ENCODE measurements around the gene ACOT6.
"Not testable (repeated sequence)": the region's sequence is repeated elsewhere in the genome, so short reads cannot be mapped to it uniquely, and the experiment has no call there.

ACOT6 gene, protein sequence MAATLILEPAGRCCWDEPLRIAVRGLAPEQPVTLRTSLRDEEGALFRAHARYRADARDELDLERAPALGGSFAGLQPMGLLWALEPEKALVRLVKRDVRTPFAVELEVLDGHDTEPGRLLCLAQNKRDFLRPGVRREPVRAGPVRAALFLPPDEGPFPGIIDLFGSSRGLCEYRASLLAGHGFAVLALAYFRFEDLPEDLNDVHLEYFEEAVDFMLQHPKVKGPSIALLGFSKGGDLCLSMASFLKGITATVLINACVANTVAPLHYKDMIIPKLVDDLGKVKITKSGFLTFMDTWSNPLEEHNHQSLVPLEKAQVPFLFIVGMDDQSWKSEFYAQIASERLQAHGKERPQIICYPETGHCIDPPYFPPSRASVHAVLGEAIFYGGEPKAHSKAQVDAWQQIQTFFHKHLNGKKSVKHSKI

DNA sequence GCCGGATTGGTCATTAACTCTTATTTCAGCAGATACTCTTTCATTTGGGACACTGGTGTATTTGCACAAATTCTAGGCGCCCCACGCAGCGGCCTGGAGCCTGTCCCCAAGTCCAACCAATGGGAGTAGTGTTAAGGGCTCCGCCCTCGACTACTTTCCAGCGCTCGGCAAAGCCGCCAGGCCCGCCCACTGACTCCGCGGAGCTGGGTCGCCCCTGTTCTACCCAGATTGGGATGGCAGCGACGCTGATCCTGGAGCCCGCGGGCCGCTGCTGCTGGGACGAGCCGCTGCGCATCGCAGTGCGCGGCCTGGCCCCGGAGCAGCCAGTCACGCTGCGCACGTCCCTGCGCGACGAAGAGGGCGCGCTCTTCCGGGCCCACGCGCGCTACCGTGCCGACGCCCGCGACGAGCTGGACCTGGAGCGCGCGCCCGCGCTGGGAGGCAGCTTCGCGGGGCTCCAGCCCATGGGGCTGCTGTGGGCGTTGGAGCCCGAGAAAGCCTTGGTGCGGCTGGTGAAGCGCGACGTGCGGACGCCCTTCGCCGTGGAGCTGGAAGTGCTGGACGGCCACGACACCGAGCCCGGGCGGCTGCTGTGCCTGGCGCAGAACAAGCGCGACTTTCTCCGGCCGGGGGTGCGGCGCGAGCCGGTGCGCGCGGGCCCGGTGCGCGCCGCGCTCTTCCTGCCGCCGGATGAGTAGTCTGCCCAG, at the start of gene ACOT6:
Gene ACOT6, plus strand, starts transcription at position 179 of the 707 bp plus-strand sequence. Its CDS starts 55 bp downstream, at position 234.
- DNase-seq: peak; percentile 86

GRCh38 chr14:73562696-73563095, 49.6 kb upstream of the ACOT6 start:
- DNase-seq: not testable (repeated sequence)

- DNase-seq: not testable (repeated sequence)
These were observed 45.9 kb upstream of the ACOT6 start for GRCh38 chr14:73566431-73566830.

- DNase-seq: not testable (repeated sequence)
These were observed 45.4 kb upstream of the ACOT6 start for GRCh38 chr14:73566935-73567334.

- DNase-seq: no peak
These were observed 45.0 kb upstream of the ACOT6 start for GRCh38 chr14:73567358-73567757.

DNA sequence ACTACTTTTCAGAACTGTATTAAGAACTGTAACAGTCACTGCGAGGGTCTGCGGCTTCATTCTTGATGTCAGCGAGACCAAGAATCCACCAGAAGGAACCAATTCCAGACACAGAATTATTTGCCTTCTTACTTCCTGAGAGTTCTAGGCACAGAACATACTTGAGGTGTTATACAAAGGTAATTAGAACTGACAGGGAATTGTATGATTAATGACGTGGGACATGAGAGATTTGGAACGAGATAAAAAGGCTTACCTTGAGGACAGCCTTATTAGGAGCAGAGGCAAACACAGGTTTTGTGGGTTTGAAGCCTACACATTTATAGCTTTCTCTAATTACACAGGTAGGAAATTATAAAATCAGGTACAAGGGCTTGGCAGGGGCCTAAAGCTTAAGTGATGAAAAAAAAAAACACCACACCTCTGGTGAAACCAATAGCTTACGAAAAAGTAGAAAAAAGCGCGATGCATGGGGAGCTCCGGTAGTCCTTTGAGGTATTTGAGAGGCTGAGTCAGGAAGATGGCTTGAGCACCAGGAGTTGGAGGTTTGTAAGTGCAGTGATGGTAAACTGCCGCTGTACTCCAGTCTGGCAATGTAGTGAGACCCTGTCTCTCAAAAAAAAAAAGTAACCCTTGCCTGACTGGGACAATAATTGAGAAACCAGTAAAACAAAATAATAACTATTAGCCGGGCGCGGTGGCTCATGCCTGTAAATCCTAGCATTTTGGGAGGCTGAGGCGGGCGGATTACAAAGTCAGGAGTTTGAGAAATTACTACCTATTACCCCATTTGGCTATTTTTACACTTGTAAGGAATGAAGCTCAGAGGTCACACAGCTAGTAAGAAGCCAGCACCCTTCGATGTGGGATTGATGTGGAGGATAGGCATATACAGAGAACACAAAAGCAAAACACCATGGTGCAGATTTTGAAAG, 44.1 kb upstream of the ACOT6 start:
- peak; percentile 30 for DNase-seq

DNA sequence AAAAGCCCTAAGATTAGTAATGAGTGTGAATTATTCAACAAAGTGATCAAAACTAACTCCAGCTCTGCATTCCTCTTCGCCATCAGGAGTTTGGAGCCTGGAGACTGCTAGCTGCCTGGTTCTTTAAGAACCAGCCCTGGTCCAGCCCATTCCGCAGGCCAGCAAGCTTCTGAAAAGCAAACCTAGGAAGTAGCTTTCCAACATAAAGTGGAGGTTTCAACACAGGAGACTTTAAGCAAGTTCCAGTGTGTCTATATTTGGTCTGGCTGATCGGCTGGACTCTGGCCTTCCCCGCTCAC, 43.5 kb upstream of the ACOT6 start:
- not testable (repeated sequence) for DNase-seq

DNA sequence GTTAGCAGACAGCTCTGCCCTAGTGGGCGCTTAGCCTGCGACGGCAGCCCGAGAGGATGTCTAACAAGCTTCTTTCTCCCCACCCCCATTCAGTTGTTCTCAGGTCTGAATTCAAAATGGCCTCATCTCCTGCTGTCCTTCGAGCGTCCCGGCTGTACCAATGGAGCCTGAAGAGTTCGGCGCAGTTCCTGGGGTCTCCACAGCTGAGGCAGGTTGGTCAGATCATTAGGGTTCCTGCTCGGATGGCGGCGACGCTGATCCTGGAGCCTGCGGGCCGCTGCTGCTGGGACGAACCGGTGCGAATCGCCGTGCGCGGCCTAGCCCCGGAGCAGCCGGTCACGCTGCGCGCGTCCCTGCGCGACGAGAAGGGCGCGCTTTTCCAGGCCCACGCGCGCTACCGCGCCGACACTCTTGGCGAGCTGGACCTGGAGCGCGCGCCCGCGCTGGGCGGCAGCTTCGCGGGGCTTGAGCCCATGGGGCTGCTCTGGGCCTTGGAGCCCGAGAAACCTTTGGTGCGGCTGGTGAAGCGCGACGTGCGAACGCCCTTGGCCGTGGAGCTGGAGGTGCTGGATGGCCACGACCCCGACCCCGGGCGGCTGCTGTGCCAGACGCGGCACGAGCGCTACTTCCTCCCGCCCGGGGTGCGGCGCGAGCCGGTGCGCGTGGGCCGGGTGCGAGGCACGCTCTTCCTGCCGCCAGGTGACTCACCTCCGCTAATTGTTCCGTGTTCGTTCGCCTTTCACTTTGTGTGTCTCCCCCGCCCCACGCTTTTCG, 42.9 kb upstream of the ACOT6 start, which contains the start of gene ACOT2:
Gene ACOT2, plus strand, starts transcription at position 29 of the 774 bp plus-strand sequence. Its CDS starts 28 bp downstream, at position 57.
- peak; percentile 92 for DNase-seq

- peak; percentile 50 for DNase-seq
These were observed 41.4 kb upstream of the ACOT6 start for GRCh38 chr14:73570913-73571312.

DNA sequence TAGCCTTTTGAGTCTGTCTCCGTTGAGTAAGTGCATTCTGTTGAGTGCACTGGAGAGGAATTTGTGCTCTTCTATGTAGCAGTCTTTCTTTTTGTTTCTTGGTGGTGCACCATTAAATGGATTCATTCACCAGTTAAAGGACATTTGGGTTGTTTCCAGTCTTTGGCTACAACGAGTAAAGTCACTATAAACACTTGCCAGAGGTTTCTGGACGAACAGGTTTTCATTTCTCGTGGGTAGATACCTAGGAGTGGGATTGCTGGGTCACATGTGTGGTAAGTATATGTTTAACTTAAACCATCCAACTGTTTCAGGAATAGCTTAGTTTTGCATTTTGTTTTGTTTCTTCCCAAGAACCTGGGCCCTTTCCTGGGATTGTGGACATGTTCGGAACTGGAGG, 39.3 kb upstream of the ACOT6 start:
- DNase-seq: not testable (repeated sequence)

DNA sequence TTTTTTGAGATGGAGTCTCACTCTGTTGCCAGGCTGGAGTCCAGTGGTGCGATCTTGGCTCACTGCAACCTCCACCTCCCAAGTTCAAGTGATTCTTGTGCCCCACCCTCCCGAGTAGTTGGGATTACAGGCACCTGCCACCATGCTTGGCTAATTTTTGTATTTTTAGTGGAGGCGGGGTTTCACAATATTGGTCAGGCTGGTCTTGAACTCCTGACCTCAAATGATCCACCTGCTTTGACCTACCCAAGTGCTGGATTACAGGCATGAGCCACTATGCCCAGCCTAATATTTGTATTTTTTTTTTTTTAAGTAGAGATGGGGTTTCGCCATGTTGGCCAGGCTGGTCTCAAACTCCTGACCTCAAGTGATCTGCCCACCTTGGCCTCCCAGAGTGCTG, 38.6 kb upstream of the ACOT6 start:
- DNase-seq: not testable (repeated sequence)

DNA sequence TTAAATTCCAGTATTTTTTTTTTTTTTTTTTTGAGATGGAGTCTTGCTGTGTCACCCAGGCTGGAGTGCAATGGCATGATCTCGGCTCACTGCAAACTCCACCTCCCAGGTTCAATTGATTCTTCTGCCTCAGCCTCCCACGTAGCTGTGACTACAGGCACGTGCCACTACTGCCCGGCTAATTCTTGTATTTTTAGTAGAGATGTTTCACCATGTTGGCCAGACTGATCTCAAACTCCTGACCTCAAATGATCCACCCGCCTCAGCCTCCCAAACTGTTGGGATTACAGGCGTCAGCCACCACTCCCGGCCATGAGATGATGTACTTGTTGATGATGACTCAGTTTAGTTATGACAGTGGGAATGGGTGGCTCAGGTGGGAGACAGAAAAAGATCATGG, 38.1 kb upstream of the ACOT6 start:
- DNase-seq: not testable (repeated sequence)

DNA sequence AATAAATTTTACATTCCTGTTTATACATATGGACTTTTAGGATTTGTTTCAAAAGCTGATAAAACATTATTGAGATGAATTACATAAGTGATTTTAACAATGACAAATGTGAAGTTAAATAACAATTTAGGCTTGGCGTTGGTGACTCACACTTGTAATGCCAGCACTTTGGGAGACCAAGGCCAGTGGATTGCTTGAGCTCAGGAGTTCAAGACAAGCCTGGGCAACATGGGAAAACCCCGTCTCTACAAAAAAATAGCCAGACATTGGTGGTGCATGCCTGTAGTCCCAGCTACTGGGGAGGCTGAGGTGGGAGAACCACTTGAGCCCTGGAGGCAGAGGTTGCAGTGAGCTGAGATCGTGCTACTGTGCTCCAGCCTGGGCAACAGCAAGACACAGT, 35.9 kb upstream of the ACOT6 start:
- no peak for DNase-seq

DNA sequence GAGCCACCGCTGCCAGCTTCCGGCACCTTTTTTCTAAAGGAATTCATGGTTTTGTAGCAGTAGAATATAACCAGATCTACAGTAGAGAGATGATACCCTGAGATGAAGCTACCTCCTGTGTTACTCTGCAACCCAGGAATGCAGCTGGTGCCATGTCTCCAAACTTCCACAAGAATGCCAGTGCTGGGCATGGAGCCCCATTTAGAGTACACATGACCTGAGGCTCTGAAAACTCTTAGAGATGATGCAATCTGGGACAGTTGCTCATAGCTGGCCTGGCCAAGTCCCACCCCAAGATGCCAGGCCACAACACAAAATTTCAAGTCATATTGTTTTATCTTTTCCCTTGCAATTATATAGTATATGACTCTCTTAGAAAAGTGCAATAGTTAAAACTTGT, 35.1 kb upstream of the ACOT6 start:
- not testable (repeated sequence) for DNase-seq

DNA sequence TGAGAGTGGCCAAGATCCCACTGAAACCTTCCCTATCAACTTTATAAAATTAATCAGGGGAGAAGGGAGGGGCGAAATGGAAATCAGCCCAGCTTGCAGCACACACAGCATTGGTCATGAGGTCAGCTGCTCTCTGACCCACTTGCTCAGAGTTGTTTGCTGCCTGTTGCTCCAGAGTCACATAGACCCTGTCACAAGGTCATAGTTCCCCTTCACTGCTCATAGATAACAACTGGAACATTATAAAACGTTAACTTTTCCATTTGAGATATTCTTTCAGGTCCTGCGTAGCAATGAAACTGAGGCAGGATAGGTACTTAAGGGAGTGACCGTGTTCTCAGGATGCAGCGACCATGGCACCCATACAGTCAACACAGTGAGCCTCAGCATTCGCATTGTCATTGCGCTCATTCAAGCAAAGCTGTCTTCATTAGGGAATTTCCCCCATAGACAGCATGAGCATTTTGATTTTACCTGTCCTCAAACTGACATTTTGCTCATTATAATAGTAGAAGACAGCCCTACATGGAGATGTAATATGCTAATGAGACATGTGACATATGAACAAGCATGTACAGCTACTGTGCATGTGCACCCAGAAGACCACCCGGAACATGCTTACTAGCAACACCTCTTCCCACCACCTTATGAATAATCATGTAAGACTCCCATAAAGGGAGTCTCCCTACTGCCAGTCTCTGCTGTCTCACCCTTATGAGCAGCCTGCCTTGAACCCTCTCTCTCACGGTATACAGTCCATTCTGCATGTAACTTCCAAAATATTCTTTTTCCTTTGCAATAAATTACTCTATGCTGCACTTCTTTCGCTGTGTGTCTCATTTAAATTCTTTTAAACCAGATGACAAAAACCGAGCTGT, 30.0 kb upstream of the ACOT6 start:
- not testable (repeated sequence) for DNase-seq

DNA sequence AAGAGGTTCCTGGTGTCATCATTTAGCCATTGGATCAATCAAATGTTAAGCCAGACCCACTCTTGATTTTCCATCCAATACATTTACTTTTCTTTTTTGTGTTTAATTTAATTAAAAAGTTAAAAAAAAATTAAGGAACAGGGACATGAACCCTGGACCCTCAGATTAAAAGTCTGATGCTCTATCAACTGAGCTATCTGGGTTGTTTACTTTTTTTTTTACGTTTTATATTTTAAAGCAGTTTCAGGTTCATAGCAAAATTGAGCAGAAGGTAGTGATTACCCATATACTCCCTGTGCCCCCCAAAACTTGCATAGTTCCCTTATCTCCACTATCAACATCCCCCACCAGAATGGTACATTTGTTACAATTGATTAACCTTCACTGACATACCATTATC, 23.6 kb upstream of the ACOT6 start:
- DNase-seq: no peak

GRCh38 chr14:73589116-73589515, 23.2 kb upstream of the ACOT6 start:
- no peak for DNase-seq

GRCh38 chr14:73590673-73591004, 21.7 kb upstream of the ACOT6 start:
- DNase-seq: not testable (repeated sequence)

GRCh38 chr14:73591690-73592449, 20.4 kb upstream of the ACOT6 start, which contains the start of gene ACOT4:
Gene ACOT4, plus strand, starts transcription at chr14:73591873. Its CDS starts 87 bp downstream, at chr14:73591960.
- DNase-seq: peak; percentile 49

DNA sequence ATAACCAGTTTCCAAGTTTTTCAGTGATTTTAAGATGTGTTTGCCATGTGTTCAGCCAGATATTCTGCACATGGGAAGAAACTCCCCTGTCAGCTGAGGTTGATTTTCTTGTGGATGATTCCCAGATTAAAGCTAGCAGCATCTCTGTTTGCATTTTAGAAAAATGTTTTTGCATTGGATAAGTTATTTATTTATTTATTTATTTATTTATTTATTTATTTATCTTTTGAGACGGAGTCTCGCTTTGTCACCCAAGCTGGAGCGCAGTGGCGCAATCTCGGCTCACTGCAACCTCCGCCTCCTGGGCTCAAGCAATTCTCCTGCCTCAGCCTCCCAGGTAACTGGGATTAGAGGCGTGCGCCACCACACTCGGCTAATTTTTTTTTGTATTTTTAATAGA, 17.8 kb upstream of the ACOT6 start:
- no peak for DNase-seq

All from right hindlimb (tissue), 1 donor.